HG03342 (cell line): ENCODE data around the gene DEPDC5.

Experiments
- ATAC-seq: cut with Tn5 transposase; IDR thresholded peaks from one replicate; pipeline ENCODE4 v1.9.1; 2021; ENCODE audit warnings: mild to moderate bottlenecking, moderate library complexity; ENCODE audit not compliant: unreplicated experiment

Gene DEPDC5

GRCh38 chr22:31919730-31920129 is 165.9 kb downstream of the DEPDC5 start:
- no peak for ATAC-seq

GRCh38 chr22:31920306-31920705 is 166.5 kb downstream of the DEPDC5 start:
- no peak for ATAC-seq

- no peak for ATAC-seq
Measured at GRCh38 chr22:31921106-31921505, 167.3 kb downstream of the DEPDC5 start.

GRCh38 chr22:31922534-31922933 is 168.7 kb downstream of the DEPDC5 start:
- no peak for ATAC-seq

GRCh38 chr22:31923136-31923535 is 169.3 kb downstream of the DEPDC5 start:
- no peak for ATAC-seq

- ATAC-seq, result no peak
Measured at GRCh38 chr22:31923747-31924146, 169.9 kb downstream of the DEPDC5 start.

GRCh38 chr22:31925056-31925455 is 171.2 kb downstream of the DEPDC5 start:
- no peak for ATAC-seq

GRCh38 chr22:31926024-31926423 is 172.2 kb downstream of the DEPDC5 start:
- ATAC-seq, result no peak

GRCh38 chr22:31926969-31927368 is 173.2 kb downstream of the DEPDC5 start:
- ATAC-seq, result no peak

- ATAC-seq, result no peak
Measured at GRCh38 chr22:31927562-31927961, 173.7 kb downstream of the DEPDC5 start.

GRCh38 chr22:31929167-31929930 is 175.5 kb downstream of the DEPDC5 start:
- ATAC-seq, result no peak

GRCh38 chr22:31932863-31933262 is 179.0 kb downstream of the DEPDC5 start:
- ATAC-seq, result no peak

GRCh38 chr22:31933406-31933805 is 179.6 kb downstream of the DEPDC5 start:
- no peak for ATAC-seq

GRCh38 chr22:31933816-31934482 is 180.1 kb downstream of the DEPDC5 start:
- ATAC-seq, result no peak

- no peak for ATAC-seq
Measured at GRCh38 chr22:31935961-31936635, 182.3 kb downstream of the DEPDC5 start.

- no peak for ATAC-seq
Measured at GRCh38 chr22:31937341-31937740, 183.5 kb downstream of the DEPDC5 start.

- no peak for ATAC-seq
Measured at GRCh38 chr22:31938296-31938695, 184.5 kb downstream of the DEPDC5 start.

- ATAC-seq, result no peak
Measured at GRCh38 chr22:31940506-31940905, 186.7 kb downstream of the DEPDC5 start.

GRCh38 chr22:31942091-31942490 is 188.3 kb downstream of the DEPDC5 start:
- no peak for ATAC-seq

GRCh38 chr22:31943206-31943977 is 189.6 kb downstream of the DEPDC5 start:
- no peak for ATAC-seq
